GM12878 (cell line): ENCODE results near the gene PTMA. TPM values are rescaled to one million over a fixed set of nuclear protein-coding genes. Genes with fewer than 3 reads are reported as not detected.

Experiments
- ATF7 ChIP-seq: fragments of 450-650 bp; IDR thresholded peaks from 2 replicates; pipeline ENCODE4 v1.6.1; 2016; ENCODE audit warnings: low read depth, mild to moderate bottlenecking
- BACH1 ChIP-seq: fragments of 450-650 bp; IDR thresholded peaks from 2 replicates; pipeline ENCODE4 v1.6.1; 2017; ENCODE audit warnings: mild to moderate bottlenecking, borderline replicate concordance
- CREM ChIP-seq: IDR thresholded peaks from 2 replicates; pipeline ENCODE4 v1.6.1; 2014; ENCODE audit warnings: antibody characterized with exemption, low read depth
- EP300 ChIP-seq, 2 experiments: fragments of 150-350 bp in 1 of 2; IDR thresholded peaks; 2 replicates each; pipeline ENCODE4 v1.6.1; 2011 to 2012; ENCODE audit warnings: low read depth in 2 of 2, low read length in 2 of 2, borderline replicate concordance in 1 of 2, improper control_type of control experiment in 1 of 2, inconsistent platforms in 1 of 2; ENCODE audit not compliant: control insufficient read depth in 1 of 2
- IKZF1 ChIP-seq: fragments of 450-650 bp; conservative IDR thresholded peaks from 2 replicates; pipeline ENCODE4 v1.6.1; 2017; ENCODE audit warnings: antibody characterized with exemption, mild to moderate bottlenecking
- IKZF2 ChIP-seq, 2 experiments: fragments of 450-650 bp; IDR thresholded peaks; 2 replicates each; pipeline ENCODE4 v1.6.1; 2017; ENCODE audit warnings: mild to moderate bottlenecking in 2 of 2, moderate library complexity in 2 of 2
- MEF2A ChIP-seq: IDR thresholded peaks from 2 replicates; pipeline ENCODE4 v1.6.1; 2011; ENCODE audit warnings: low read depth, mild to moderate bottlenecking, low read length, moderate library complexity; ENCODE audit not compliant: insufficient read depth
- MTA3 ChIP-seq: IDR thresholded peaks from 2 replicates; pipeline ENCODE4 v1.6.1; 2012; ENCODE audit warnings: low read length, inconsistent platforms, borderline replicate concordance
- NFIC ChIP-seq: IDR thresholded peaks from 2 replicates; pipeline ENCODE4 v1.6.1; 2012; ENCODE audit warnings: low read depth, mild to moderate bottlenecking, inconsistent platforms, low read length, moderate library complexity
- PKNOX1 ChIP-seq: fragments of 450-650 bp; IDR thresholded peaks from 2 replicates; pipeline ENCODE4 v1.6.1; 2016; ENCODE audit warnings: mild to moderate bottlenecking
- POLR2AphosphoS5 ChIP-seq: IDR thresholded peaks from 2 replicates; pipeline ENCODE4 v1.6.1; 2011; ENCODE audit warnings: mild to moderate bottlenecking, low read length, inconsistent platforms
- RAD21 ChIP-seq: IDR thresholded peaks from 2 replicates; pipeline ENCODE4 v1.6.1; 2011; ENCODE audit warnings: mild to moderate bottlenecking, low read depth, low read length, moderate library complexity; ENCODE audit not compliant: insufficient read depth
- RB1 ChIP-seq: fragments of 450-650 bp; formaldehyde crosslinking; IDR thresholded peaks from 2 replicates; pipeline ENCODE4 v1.6.1; 2017; ENCODE audit warnings: mild to moderate bottlenecking, borderline replicate concordance
- RBBP5 ChIP-seq: fragments of 200-600 bp; sonication (generic); conservative IDR thresholded peaks from 2 replicates; pipeline ENCODE4 v1.6.1; 2016
- SREBF1 ChIP-seq: IDR thresholded peaks from 2 replicates; pipeline ENCODE4 v1.6.1; 2012; ENCODE audit warnings: mild to moderate bottlenecking, low read length
- TAF1 ChIP-seq: IDR thresholded peaks from 2 replicates; pipeline ENCODE4 v1.6.1; 2011; ENCODE audit warnings: mild to moderate bottlenecking, low read depth, low read length, borderline replicate concordance
- TCF12 ChIP-seq: IDR thresholded peaks from 2 replicates; pipeline ENCODE4 v1.6.1; 2011; ENCODE audit warnings: low read depth, mild to moderate bottlenecking, low read length
- TCF3 ChIP-seq: IDR thresholded peaks from 2 replicates; pipeline ENCODE4 v1.6.1; 2012; ENCODE audit warnings: low read depth, mild to moderate bottlenecking, low read length, borderline replicate concordance; ENCODE audit not compliant: insufficient read depth
- YY1 ChIP-seq: IDR thresholded peaks from 2 replicates; pipeline ENCODE4 v1.6.1; 2011; ENCODE audit warnings: low read depth, mild to moderate bottlenecking, low read length
- ZNF217 ChIP-seq: fragments of 450-650 bp; IDR thresholded peaks from 2 replicates; pipeline ENCODE4 v1.6.1; 2017; ENCODE audit warnings: antibody characterized with exemption, mild to moderate bottlenecking
- ZNF384 ChIP-seq: IDR thresholded peaks from 2 replicates; pipeline ENCODE4 v1.6.1; 2012; ENCODE audit warnings: low read depth, mild to moderate bottlenecking, low read length, improper control_type of control experiment, borderline replicate concordance
- ZNF687 ChIP-seq: fragments of 450-650 bp; IDR thresholded peaks from 2 replicates; pipeline ENCODE4 v1.6.1; 2017; ENCODE audit warnings: mild to moderate bottlenecking, moderate library complexity
- polyA plus RNA-seq, 11 experiments: library from polyadenylated mRNA; depleted of rRNA in 4 of 11; unstranded in 6 of 11; stranded (reverse) in 5 of 11; fragments of >200 nt; fragmentation: Nextera tagmentation in 4 of 11; fragmentation: Illumina TruSeq in 1 of 11; extraction: Ambion mirVana in 4 of 11; extraction: Trizol in 1 of 11; gene quantifications; 1 replicate in 1 of 11; 2 replicates in 10 of 11; pipeline versions ENCODE4 v1.2.1 to v1.2.3, GENCODE V29; 2011 to 2016; ENCODE audit warnings: inconsistent platforms in 2 of 11, missing spikeins in 2 of 11, low read depth in 1 of 11
- total RNA-seq, 4 experiments: library from RNA; depleted of rRNA in 3 of 4; stranded (reverse); fragments of >200 nt in 3 of 4; fragmentation: Illumina TruSeq in 1 of 4; extraction: Trizol in 1 of 4; gene quantifications; 2 replicates each; pipeline versions ENCODE4 v1.2.1 to v1.2.3, GENCODE V29; 2013 to 2021
- TF ChIP-seq, protein P1 (sequence below): fragments of 150-350 bp; IDR thresholded peaks from 2 replicates; pipeline ENCODE4 v1.6.1; 2014; ENCODE audit warnings: mild to moderate bottlenecking, low read depth, low read length
- TF ChIP-seq, protein P2 (sequence below): IDR thresholded peaks from 2 replicates; pipeline ENCODE4 v1.6.1; 2011; ENCODE audit warnings: low read depth, mild to moderate bottlenecking, low read length, moderate library complexity, borderline replicate concordance; ENCODE audit errors: extremely low read depth

The PTMA gene
- total and polyA plus RNA-seq, 10 of the 15 experiments (the other 5 are each of a cell fraction or from before 2014, with no cell fraction given), result 1,144 to 5,018 (median 3,464) TPM

DNA sequence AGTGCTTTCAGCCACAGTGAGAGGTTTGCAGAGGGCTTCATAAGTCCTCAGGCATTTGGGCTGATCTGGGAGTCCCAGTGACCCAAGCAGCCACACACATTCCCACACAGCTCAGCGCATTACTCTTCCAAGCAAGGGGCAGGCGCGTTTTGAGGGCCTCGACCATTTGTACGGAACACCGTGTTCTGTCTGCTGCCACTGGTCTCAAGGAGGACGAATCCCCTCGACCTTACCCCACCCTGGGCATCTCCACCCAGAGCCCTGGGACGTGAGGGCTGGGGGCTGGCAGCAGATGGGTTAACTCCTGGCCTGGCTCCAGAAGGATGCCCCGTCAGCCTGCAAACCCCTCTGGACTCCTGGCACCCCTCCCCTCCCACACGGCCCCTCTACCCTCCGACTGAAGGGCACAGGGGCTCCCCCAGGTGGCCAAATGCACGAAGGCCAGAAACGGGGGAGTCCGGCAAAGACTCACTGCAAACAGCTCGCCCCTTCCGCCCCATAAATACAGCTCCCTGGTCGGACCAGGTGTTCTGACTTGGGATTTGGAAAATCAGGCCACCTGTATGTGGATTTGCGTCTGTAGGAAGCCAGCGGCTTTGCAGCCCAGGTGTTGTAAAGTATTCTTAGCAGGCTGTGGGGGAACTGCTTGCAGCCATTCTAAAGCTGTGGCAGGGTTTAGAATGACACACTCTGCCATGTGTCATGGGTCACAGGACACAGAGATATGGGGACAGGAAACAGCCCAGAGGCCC, 33.6 kb upstream of the PTMA start (continued):
- TF ChIP-seq PKNOX1, result peak; percentile 56; the same call in 1 of the 2 replicates
- TF ChIP-seq RBBP5, result peak; percentile 25; the same call in 1 of the 2 replicates
- no peak for TF ChIP-seq MTA3
- TF ChIP-seq SREBF1, result no peak
- TF ChIP-seq BACH1, result no peak
- peak; percentile 76; the same call in 1 of the 2 replicates for TF ChIP-seq TCF3
- no peak for TF ChIP-seq ZNF384
- TF ChIP-seq RAD21, result peak; percentile 82
- TF ChIP-seq TAF1, result peak; percentile 58; the same call in 1 of the 2 replicates
- no peak for TF ChIP-seq ZNF217
- peak; percentile 84; the same call in 1 of the 2 replicates for TF ChIP-seq TCF12
- TF ChIP-seq POLR2AphosphoS5, result 0 out of 2 replicates have a peak, but pooled peaks have one; percentile 53
- peak; percentile 76; the same call in 1 of the 2 replicates for TF ChIP-seq RB1
- TF ChIP-seq, protein P1, sequence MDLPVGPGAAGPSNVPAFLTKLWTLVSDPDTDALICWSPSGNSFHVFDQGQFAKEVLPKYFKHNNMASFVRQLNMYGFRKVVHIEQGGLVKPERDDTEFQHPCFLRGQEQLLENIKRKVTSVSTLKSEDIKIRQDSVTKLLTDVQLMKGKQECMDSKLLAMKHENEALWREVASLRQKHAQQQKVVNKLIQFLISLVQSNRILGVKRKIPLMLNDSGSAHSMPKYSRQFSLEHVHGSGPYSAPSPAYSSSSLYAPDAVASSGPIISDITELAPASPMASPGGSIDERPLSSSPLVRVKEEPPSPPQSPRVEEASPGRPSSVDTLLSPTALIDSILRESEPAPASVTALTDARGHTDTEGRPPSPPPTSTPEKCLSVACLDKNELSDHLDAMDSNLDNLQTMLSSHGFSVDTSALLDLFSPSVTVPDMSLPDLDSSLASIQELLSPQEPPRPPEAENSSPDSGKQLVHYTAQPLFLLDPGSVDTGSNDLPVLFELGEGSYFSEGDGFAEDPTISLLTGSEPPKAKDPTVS, result no peak
- TF ChIP-seq CREM, result peak; percentile 39; the same call in 1 of the 2 replicates
- 0 out of 4 replicates have a peak, but pooled peaks of 1 of the 2 experiments have one; percentile 20 for TF ChIP-seq EP300 (IDR thresholded peaks at IDR 0.05; ENCODE audit: borderline replicate concordance in 1 of 2, control insufficient read depth in 1 of 2, low read depth in 2 of 2, low read length in 2 of 2)
- peak; percentile 96 for TF ChIP-seq ZNF687
- TF ChIP-seq ATF7, result peak; percentile 70
- peak; percentile 72; the same call in 1 of the 2 replicates for TF ChIP-seq YY1
- no peak for TF ChIP-seq NFIC
- peak; percentile 84 for TF ChIP-seq IKZF1
- peak; percentile 77 to 82 for TF ChIP-seq IKZF2 (IDR thresholded peaks at IDR 0.05)
- 0 out of 2 replicates have a peak, but pooled peaks have one; percentile 20 for TF ChIP-seq MEF2A
- TF ChIP-seq, protein P2, sequence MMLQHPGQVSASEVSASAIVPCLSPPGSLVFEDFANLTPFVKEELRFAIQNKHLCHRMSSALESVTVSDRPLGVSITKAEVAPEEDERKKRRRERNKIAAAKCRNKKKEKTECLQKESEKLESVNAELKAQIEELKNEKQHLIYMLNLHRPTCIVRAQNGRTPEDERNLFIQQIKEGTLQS, result no peak
